GM12878 (cell line): ENCODE data around the gene PCDHB1. TPM values are rescaled to one million over a fixed set of nuclear protein-coding genes. Genes with fewer than 3 reads are reported as not detected.

Experiments
- ATAC-seq: fragments of 200-7000 bp; cut with Tn5 transposase; 3 replicates; pipeline ENCODE4 v1.9.1; 2020; ENCODE audit warnings: mild to moderate bottlenecking, moderate library complexity
- BruUV-seq: library from RNA; stranded (reverse); fragments of 400-500 nt; replicated peaks from 2 replicates; lab custom pipeline; 2021; lab: Mats Ljungman, UMichigan
- CTCF ChIA-PET: fragments of 300-600 bp; sonication (Branson Sonifier 250); formaldehyde crosslinking; extraction: SDS; loops from one replicate; lab custom pipeline; 2021; ENCODE audit warnings: inconsistent platforms; lab: Yijun Ruan, JAX
- POLR2A ChIA-PET: fragments of 350-600 bp; formaldehyde crosslinking; extraction: SDS; loops from one replicate; lab custom pipeline; 2021; ENCODE audit warnings: inconsistent platforms; lab: Charles Lee
- RAD21 ChIA-PET: fragments of 300-600 bp; sonication (Branson Sonifier 250); formaldehyde crosslinking; loops from one replicate; lab custom pipeline; 2023; ENCODE audit warnings: antibody characterized with exemption; ENCODE audit not compliant: unreplicated experiment; lab: Charles Lee
- SMC1A ChIA-PET: fragments of 300-600 bp; sonication (Branson Sonifier 250); formaldehyde crosslinking; loops from one replicate; lab custom pipeline; 2023; ENCODE audit not compliant: unreplicated experiment, uncharacterized antibody; lab: Charles Lee
- DNase-seq: peaks from one replicate; pipeline ENCODE4 v3.0.0-alpha.2; 2011; ENCODE audit warnings: low read depth, low spot score
- FAIRE-seq: peaks from 3 replicates; lab custom pipeline; 2011; peaks lifted over from hg19 to GRCh38; lab: Jason Lieb, UNC
- H2AFZ ChIP-seq: 2 replicates; pipeline ENCODE4 v1.6.0; 2011; ENCODE audit warnings: low read depth, low read length, control low read depth; ENCODE audit not compliant: control insufficient read depth
- H3K27ac ChIP-seq: 2 replicates; pipeline ENCODE4 v1.5.1; 2011; ENCODE audit warnings: control low read depth; ENCODE audit not compliant: control insufficient read depth, insufficient read depth
- H3K27me3 ChIP-seq, 2 experiments: replicated peaks in 1 of 2; 2 replicates each; pipeline versions ENCODE4 v1.6.0 to v1.6.1; 2011; ENCODE audit warnings: low read length in 1 of 2; ENCODE audit not compliant: control insufficient read depth in 2 of 2, insufficient read depth in 2 of 2
- H3K36me3 ChIP-seq, 2 experiments: 2 replicates each; pipeline ENCODE4 v1.5.1; 2011; ENCODE audit warnings: low read length in 1 of 2; ENCODE audit not compliant: control insufficient read depth in 2 of 2, insufficient read depth in 2 of 2
- H3K4me1 ChIP-seq: 2 replicates; pipeline ENCODE4 v1.6.1; 2011; ENCODE audit warnings: mild to moderate bottlenecking, low read length, moderate library complexity, mixed read lengths; ENCODE audit not compliant: control insufficient read depth, insufficient read depth
- H3K4me2 ChIP-seq: 2 replicates; pipeline ENCODE4 v1.6.0; 2011; ENCODE audit warnings: control low read depth; ENCODE audit not compliant: control insufficient read depth, insufficient read depth
- H3K4me3 ChIP-seq: fragments of 200-600 bp; sonication (generic); 2 replicates; pipeline ENCODE4 v1.5.1; 2016
- H3K79me2 ChIP-seq: 2 replicates; pipeline ENCODE4 v1.6.0; 2011; ENCODE audit warnings: low read length; ENCODE audit not compliant: control insufficient read depth, insufficient read depth
- H3K9ac ChIP-seq: 2 replicates; pipeline ENCODE4 v1.8.0; 2011; ENCODE audit warnings: low read length, control low read depth, mixed read lengths; ENCODE audit not compliant: control insufficient read depth, insufficient read depth
- H3K9me3 ChIP-seq: replicated peaks from 3 replicates; pipeline ENCODE4 v1.5.1; 2011; ENCODE audit warnings: mild to moderate bottlenecking, low read length; ENCODE audit not compliant: control insufficient read depth, insufficient read depth
- H4K20me1 ChIP-seq: 2 replicates; pipeline ENCODE4 v1.6.0; 2011; ENCODE audit not compliant: control insufficient read depth, insufficient read depth
- BHLHE40 ChIP-seq, 2 experiments: fragments of 450-650 bp in 1 of 2; IDR thresholded peaks; 2 replicates each; pipeline ENCODE4 v1.6.1; 2011 to 2017; ENCODE audit warnings: low read depth in 2 of 2, borderline replicate concordance in 1 of 2, improper control_type of control experiment in 1 of 2, low read length in 1 of 2, mild to moderate bottlenecking in 1 of 2
- CBX5 ChIP-seq: sonication (generic); IDR thresholded peaks from 2 replicates; pipeline ENCODE4 v1.6.1; 2016; ENCODE audit warnings: low read depth, moderate library complexity, mild to moderate bottlenecking, inconsistent platforms
- CTCF ChIP-seq, 3 experiments: IDR thresholded peaks in 2 of 3; conservative IDR thresholded peaks in 1 of 3; 2 replicates each; pipeline ENCODE4 v1.5.1; 2011; ENCODE audit warnings: low read depth in 3 of 3, low read length in 3 of 3, mild to moderate bottlenecking in 3 of 3, control low read depth in 2 of 3, moderate library complexity in 2 of 3, inconsistent platforms in 1 of 3, mixed read lengths in 1 of 3; ENCODE audit not compliant: control insufficient read depth in 2 of 3, insufficient read depth in 1 of 3; ENCODE audit errors: extremely low read depth in 1 of 3
- POLR2AphosphoS5 ChIP-seq: IDR thresholded peaks from 2 replicates; pipeline ENCODE4 v1.6.1; 2011; ENCODE audit warnings: mild to moderate bottlenecking, low read length, inconsistent platforms
- REST ChIP-seq: IDR thresholded peaks from 2 replicates; pipeline ENCODE4 v1.6.1; 2012; ENCODE audit warnings: mild to moderate bottlenecking, low read depth, low read length
- WGBS: methylation state at CpG from one replicate; pipeline ENCODE4 v1.1.6; 2016; ENCODE audit warnings: low lambda C conversion rate; ENCODE audit not compliant: insufficient replicate concordance, insufficient coverage; ENCODE audit errors: missing lambda C conversion rate; 5-methylcytosine and 5-hydroxymethylcytosine counted together
- in situ Hi-C: fragments of 300-500 bp; cut with MboI; formaldehyde crosslinking; loops from 9 replicates; pipeline ENCODE4 v1.14.3; 2018; ENCODE audit warnings: mixed read lengths
- intact Hi-C: fragments of 100-400 bp; cut with micrococcal nuclease; formaldehyde crosslinking; loops from one replicate; pipeline ENCODE4 v1.14.2; 2022; ENCODE audit not compliant: unreplicated experiment
- polyA plus RNA-seq, 11 experiments: library from polyadenylated mRNA; depleted of rRNA in 4 of 11; unstranded in 6 of 11; stranded (reverse) in 5 of 11; fragments of >200 nt; fragmentation: Nextera tagmentation in 4 of 11; fragmentation: Illumina TruSeq in 1 of 11; extraction: Ambion mirVana in 4 of 11; extraction: Trizol in 1 of 11; gene quantifications; 1 replicate in 1 of 11; 2 replicates in 10 of 11; pipeline versions ENCODE4 v1.2.1 to v1.2.3, GENCODE V29; 2011 to 2016; ENCODE audit warnings: inconsistent platforms in 2 of 11, missing spikeins in 2 of 11, low read depth in 1 of 11
- total RNA-seq, 4 experiments: library from RNA; depleted of rRNA in 3 of 4; stranded (reverse); fragments of >200 nt in 3 of 4; fragmentation: Illumina TruSeq in 1 of 4; extraction: Trizol in 1 of 4; gene quantifications; 2 replicates each; pipeline versions ENCODE4 v1.2.1 to v1.2.3, GENCODE V29; 2013 to 2021

PCDHB1 gene
- total and polyA plus RNA-seq, 10 of the 15 experiments (the other 5 are each of a cell fraction or from before 2014, with no cell fraction given): not detected

- peak; percentile 92 for TF ChIP-seq REST
- peak; percentile 27 to 39 (median 36); a peak in 4 of 6 replicates for TF ChIP-seq CTCF (IDR thresholded peaks at IDR 0.05 in 2 of 3, conservative IDR thresholded peaks at IDR 0.05 in 1 of 3; ENCODE audit: control insufficient read depth in 2 of 3, extremely low read depth in 1 of 3, insufficient read depth in 1 of 3, low read depth in 3 of 3, low read length in 3 of 3)
- 0 out of 4 replicates have a peak, but pooled peaks of 1 of the 2 experiments have one; percentile 11 for TF ChIP-seq BHLHE40 (IDR thresholded peaks at IDR 0.05; ENCODE audit: borderline replicate concordance in 1 of 2, low read depth in 2 of 2, low read length in 1 of 2)
- 0 out of 2 replicates have a peak, but pooled peaks have one; percentile 45 for TF ChIP-seq CBX5
Observed at GRCh38 chr5:141040771-141041426, 10.3 kb upstream of the PCDHB1 start (continued).

- ChIA-PET SMC1A (no interaction called here), POLR2A (no interaction called here), CTCF (no interaction called here), RAD21 (no interaction called here)
- H3K9ac ChIP-seq: no peak overlapping the region
- no peaks in the 10 kb centered on the region for H4K20me1 ChIP-seq
- H3K4me3 ChIP-seq: no peak overlapping the region
- H3K27ac ChIP-seq: no peak overlapping the region
- no peaks in the 10 kb centered on the region; the same call in 2 of the 3 replicates for H3K9me3 ChIP-seq
- no peaks in the 10 kb centered on the region for H3K36me3 ChIP-seq
- no peaks in the 10 kb centered on the region for H3K27me3 ChIP-seq
- H2AFZ ChIP-seq: no peak overlapping the region
- H3K4me2 ChIP-seq: no peak overlapping the region
- in situ Hi-C loops (loop anchor here (25.0 kb wide), 1 partner anchor 804 kb away; no protein-coding TSS in a partner anchor), intact Hi-C loops (no loop called here)
- H3K4me1 ChIP-seq: no peaks in the 10 kb centered on the region
- WGBS: 7% methylated on average over 4 of the region's 4 CpGs
- no peaks in the 10 kb centered on the region for H3K79me2 ChIP-seq
- no peak for FAIRE-seq
- DNase-seq: no peak
- ATAC-seq: no peak
- TF ChIP-seq POLR2AphosphoS5: no peak
- TF ChIP-seq, all 136 proteins: peak for 0
- no TSS peak for BruUV-seq
Observed at GRCh38 chr5:141041427-141041785, 9.8 kb upstream of the PCDHB1 start.
